ENCODE results near the gene LCE1E. TPM values are rescaled to one million over a fixed set of nuclear protein-coding genes. Genes with fewer than 3 reads are reported as not detected.

LCE1E gene
- total RNA-seq, 4 donors from 2014 or later = not detected

GRCh38 chr1:152836870-152837269, 50.8 kb downstream of the LCE1E start:
- no peaks in the 10 kb centered on the region for H3K9me3 ChIP-seq
- no peaks in the 10 kb centered on the region for H3K4me1 ChIP-seq
- in situ Hi-C loops (cut with MboI; ENCODE audit: low pct_ligation_motif_present in 1 of 4, low pct_unique_long_range_greater_than_20kb in 1 of 4, low sequenced_read_pairs in 3 of 4) = no loop called here
- no peaks in the 10 kb centered on the region for H3K27me3 ChIP-seq
- no peak overlapping the region for H3K27ac ChIP-seq
- H3K36me3 ChIP-seq = no peaks in the 10 kb centered on the region
- intact Hi-C loops (cut with DNase I; ENCODE audit: low total_unique reads) = no loop called here
- 45% methylated on average over 2 of the region's 2 CpGs; no CpG with 5 or more reads in 1 of the 2 donors for WGBS, 2 donors (ENCODE audit: low coverage in 1 of 2)
- no peak for DNase-seq
- no peak overlapping the region for H3K4me3 ChIP-seq
- TF ChIP-seq POLR2AphosphoS5 (IDR thresholded peaks at IDR 0.05) (no peak), POLR2A (IDR thresholded peaks at IDR 0.05) (no peak), EP300 (IDR thresholded peaks at IDR 0.05; ENCODE audit: low read depth) (no peak)
- TF ChIP-seq, protein P1, sequence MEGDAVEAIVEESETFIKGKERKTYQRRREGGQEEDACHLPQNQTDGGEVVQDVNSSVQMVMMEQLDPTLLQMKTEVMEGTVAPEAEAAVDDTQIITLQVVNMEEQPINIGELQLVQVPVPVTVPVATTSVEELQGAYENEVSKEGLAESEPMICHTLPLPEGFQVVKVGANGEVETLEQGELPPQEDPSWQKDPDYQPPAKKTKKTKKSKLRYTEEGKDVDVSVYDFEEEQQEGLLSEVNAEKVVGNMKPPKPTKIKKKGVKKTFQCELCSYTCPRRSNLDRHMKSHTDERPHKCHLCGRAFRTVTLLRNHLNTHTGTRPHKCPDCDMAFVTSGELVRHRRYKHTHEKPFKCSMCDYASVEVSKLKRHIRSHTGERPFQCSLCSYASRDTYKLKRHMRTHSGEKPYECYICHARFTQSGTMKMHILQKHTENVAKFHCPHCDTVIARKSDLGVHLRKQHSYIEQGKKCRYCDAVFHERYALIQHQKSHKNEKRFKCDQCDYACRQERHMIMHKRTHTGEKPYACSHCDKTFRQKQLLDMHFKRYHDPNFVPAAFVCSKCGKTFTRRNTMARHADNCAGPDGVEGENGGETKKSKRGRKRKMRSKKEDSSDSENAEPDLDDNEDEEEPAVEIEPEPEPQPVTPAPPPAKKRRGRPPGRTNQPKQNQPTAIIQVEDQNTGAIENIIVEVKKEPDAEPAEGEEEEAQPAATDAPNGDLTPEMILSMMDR (IDR thresholded peaks at IDR 0.05) = no peak

Other genes starting within 250 kb of the LCE1E start
- gene LCE3E, start 219.5 kb upstream of the LCE1E start, total RNA-seq = not detected
- not detected for gene LCE3D, start 205.7 kb upstream of the LCE1E start, total RNA-seq
- gene LCE3C, start 186.0 kb upstream of the LCE1E start, total RNA-seq = not detected
- gene LCE3B, start 172.4 kb upstream of the LCE1E start, total RNA-seq = not detected
- gene LCE3A, start 163.2 kb upstream of the LCE1E start, total RNA-seq = not detected
- not detected for gene LCE2D, start 122.9 kb upstream of the LCE1E start, total RNA-seq
- gene LCE2C, start 111.0 kb upstream of the LCE1E start, total RNA-seq = not detected
- gene LCE2B, start 100.1 kb upstream of the LCE1E start, total RNA-seq = not detected
- not detected for gene LCE2A, start 87.9 kb upstream of the LCE1E start, total RNA-seq
- not detected for gene LCE4A, start 78.1 kb upstream of the LCE1E start, total RNA-seq
- gene KPRP, start 28.2 kb upstream of the LCE1E start, total RNA-seq = not detected
- not detected for gene LCE1F, start 11.1 kb upstream of the LCE1E start, total RNA-seq
- gene LCE1D, start 10.5 kb downstream of the LCE1E start, total RNA-seq = not detected
- gene LCE1C, start 20.4 kb downstream of the LCE1E start, total RNA-seq = not detected
- gene LCE1B, start 25.7 kb downstream of the LCE1E start, total RNA-seq = not detected
- gene LCE1A, start 41.2 kb downstream of the LCE1E start, total RNA-seq = not detected
- not detected for gene LCE6A, start 56.6 kb downstream of the LCE1E start, total RNA-seq
- not detected for gene LCE7A, start 73.7 kb downstream of the LCE1E start, total RNA-seq
- gene SMCP, start 92.1 kb downstream of the LCE1E start, total RNA-seq = not detected
- gene IVL, start 122.3 kb downstream of the LCE1E start, total RNA-seq = not detected
- not detected for gene SPRR5, start 160.9 kb downstream of the LCE1E start, total RNA-seq
- not detected for gene SPRR4, start 184.4 kb downstream of the LCE1E start, total RNA-seq
- not detected for gene SPRR1A, start 197.8 kb downstream of the LCE1E start, total RNA-seq
- not detected for gene SPRR3, start 215.5 kb downstream of the LCE1E start, total RNA-seq
- not detected for gene SPRR1B, start 244.9 kb downstream of the LCE1E start, total RNA-seq

Measured in transverse colon (tissue), 4 donors.